A172 (cell line): ENCODE results near the gene MID1IP1. TPM values are rescaled to one million over a fixed set of nuclear protein-coding genes. Genes with fewer than 3 reads are reported as not detected.

ENCODE experiments used
- total RNA-seq: library from RNA; depleted of rRNA; stranded (reverse); fragments of >200 nt; shearing (Covaris generic); gene quantifications from 2 replicates; pipeline ENCODE4 v1.2.3, GENCODE V29; 2014; rRNA removed

Gene MID1IP1
- total RNA-seq, 1 experiment from 2014 or later = 6.6 TPM

Other genes with a start within 250 kb of the MID1IP1 start
- 1.1 TPM in 1 of 2 replicates, not detected in the other for gene TSPAN7, start 239.9 kb upstream of the MID1IP1 start, total RNA-seq